HG02763 (cell line): ENCODE results near the gene CTIF.
"Not testable (repeated sequence)": the region's sequence is repeated elsewhere in the genome, so short reads cannot be mapped to it uniquely, and the experiment has no call there.

Experiments used
- ATAC-seq: cut with Tn5 transposase; IDR thresholded peaks from one replicate; pipeline ENCODE4 v1.9.1; 2021; ENCODE audit warnings: mild to moderate bottlenecking, moderate library complexity; ENCODE audit not compliant: unreplicated experiment

The CTIF gene

DNA sequence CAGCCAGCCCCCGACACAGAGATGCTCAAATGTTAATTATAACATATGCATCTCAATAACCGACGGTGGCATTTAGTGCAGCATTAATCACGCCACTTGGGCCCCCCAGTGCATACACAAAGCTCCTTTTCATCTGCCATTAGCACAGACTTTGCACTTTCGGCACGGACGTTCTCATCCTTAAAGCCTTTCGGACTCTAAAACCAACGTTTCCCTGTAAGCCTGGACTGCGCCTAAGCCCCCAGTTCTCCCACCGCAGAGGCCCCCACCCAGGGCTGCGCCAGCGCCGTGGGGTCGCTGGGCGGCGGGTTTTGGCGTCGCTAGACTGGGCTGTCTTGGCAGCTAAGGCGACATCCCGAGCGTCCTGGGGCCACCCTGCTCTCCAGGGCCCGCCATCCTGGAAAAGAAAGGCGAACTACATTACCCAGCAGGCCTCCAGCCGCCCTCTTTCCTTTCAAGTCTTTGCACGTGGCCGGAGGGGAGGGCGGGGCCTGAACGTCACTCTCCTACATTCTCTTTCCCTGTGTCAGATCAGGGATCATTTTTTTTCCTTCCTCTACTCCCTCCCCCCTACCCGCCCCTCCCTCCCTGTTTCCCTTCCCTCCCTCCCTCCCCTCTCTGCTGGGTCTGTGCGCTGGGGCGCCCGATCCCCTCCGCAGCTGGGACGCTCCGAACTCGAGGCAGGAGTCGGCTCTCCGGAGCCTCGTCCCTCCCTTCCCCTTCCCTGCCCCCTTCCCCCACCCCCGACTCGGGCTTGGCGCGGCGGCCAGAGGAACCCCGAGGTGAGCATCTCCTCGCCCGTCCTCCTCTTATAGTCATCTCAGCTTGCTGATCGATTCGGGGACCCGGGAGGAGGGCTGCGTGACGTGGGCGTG is at the start of gene CTIF:
CTIF (plus strand) TSS at position 501 of the 875 bp plus-strand sequence. CDS start 80,535 bp downstream, outside the sequence.
- ATAC-seq, result peak; percentile 86

GRCh38 chr18:48490641-48491293 is 48.1 kb upstream of the CTIF start:
- ATAC-seq, result no peak

DNA sequence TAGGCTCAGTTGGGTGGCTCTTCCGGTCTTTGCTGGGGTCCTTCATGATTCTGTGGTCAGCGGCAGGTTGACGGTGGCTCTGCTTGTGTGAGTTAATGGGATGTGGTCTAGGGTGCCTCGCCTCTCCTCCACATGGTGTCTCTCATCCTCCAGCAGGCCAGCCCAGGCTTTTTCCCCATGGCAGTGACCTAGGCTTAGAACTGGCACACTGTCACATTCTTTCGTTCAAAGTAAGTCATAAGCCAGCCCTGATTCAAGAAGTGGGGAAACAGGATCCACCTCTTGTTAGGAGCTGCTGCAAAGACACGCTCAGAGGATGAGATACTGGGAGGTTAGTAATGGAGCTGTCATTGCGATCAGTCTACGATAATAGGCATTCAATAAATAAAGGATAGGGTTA is 46.0 kb upstream of the CTIF start:
- no peak for ATAC-seq

DNA sequence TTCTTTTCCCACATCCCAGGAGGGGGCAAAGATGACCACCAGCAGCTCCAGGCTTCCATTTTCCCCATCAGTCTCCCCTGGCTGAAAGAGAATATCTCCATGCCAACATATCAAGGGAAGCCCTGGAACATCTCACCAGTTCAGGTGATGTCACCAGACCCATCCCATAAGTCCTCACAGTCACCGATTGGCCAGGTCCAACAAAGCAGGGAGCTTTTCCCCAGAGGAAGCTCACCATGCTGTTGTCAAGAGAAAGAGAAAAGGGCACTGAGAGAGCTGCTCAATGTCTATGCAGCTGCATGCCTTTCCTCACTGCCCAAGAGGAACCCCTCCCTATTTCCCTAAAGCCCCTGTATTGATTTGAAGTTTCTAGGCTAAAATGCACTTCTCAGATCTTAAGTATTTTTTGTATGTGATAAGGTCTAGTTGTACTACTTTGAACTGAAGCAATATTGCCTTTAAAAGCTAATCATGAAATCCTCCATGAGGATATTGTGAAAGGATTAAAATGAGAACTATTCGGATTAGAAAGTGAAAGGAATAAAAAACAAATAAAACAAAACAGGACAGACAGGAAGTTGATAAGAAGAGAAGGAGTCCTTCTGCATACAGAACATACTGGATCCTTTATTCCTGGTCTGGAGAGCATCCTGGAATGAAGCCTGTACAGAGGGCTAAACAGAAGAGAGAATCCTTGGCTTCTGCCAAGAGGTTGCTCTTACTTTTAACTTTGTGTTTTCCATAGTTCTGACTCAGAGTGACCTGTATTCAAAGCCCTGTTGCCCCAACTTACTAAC is 45.2 kb upstream of the CTIF start:
- ATAC-seq, result no peak

DNA sequence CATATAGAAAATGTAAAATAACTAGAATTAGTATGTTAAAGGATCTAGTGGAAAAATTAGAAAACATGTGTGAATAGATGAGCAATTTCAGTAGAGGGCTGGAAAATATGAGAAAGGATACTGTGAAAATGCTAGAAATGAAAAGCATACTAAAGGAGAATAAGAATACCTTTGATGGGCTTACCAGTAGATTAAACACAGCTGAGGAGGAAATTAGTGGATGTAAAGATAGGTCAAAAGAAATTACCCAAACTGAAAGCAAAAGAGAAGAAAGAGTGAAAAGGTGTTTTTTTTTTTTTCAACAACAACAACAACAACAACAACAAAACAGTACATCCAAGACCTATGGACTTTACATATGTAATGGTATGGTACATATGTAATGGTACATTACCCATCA is 41.0 kb upstream of the CTIF start:
- no peak for ATAC-seq

DNA sequence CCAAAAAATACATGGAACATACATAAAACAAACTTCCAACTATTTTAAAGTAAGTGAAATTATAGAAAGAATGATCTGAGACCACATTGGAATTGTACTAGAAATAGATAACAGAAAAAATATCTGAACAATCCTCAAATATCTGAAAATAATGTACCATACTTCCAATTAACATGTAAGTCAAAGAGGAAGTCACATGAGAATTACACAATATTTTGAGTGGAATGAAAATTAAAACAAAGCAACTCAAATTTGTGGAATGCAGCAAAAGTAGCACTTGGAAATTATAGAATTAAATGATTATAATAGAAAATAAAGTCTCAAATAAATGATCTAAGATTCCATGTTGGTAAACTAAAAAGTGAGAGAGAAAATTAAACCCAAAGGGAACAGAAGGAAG is 38.3 kb upstream of the CTIF start:
- ATAC-seq, result no peak

GRCh38 chr18:48502906-48503305 is 35.9 kb upstream of the CTIF start:
- ATAC-seq, result no peak

DNA sequence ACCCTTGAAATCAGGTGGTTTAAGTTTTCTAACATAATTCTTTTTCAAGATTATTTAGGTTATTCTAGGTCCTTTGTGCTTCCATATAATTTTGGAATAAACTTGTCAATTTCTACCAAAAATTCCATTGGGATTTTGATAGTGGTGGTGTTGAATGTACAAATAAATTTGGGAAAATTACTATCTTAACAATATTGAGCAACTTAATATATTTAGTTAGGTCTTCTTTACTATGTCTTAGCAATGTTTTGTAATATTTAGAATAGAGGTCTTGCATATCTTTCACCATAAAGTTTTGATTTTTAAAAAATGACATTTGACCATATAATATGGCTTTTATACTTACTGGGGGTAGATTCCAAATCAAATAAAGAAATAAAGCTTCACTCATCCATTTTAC is 34.0 kb upstream of the CTIF start:
- no peak for ATAC-seq

- ATAC-seq, result not testable (repeated sequence)
These were observed 31.8 kb upstream of the CTIF start for GRCh38 chr18:48506983-48507568.

DNA sequence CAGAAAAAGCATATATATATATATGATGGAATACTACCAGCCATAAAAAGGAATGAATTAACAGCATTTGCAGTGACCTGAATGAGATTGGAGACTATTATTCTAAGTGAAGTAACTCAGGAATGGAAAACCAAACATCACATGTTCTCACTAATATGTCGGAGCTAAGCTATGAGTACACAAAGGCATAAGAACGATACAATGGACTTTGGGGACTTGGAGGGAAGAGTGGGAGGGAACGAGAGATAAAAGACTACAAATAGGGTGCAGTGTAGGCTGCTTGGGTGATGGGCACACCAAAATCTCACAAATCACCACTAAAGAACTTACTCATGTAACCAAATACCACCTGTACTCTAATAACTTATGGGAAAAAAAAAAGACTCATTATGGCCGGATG is 26.3 kb upstream of the CTIF start:
- not testable (repeated sequence) for ATAC-seq

GRCh38 chr18:48514786-48515185 is 24.0 kb upstream of the CTIF start:
- ATAC-seq, result no peak

- no peak for ATAC-seq
These were observed 21.8 kb upstream of the CTIF start for GRCh38 chr18:48517048-48517447.

GRCh38 chr18:48519431-48520100 is 19.3 kb upstream of the CTIF start:
- ATAC-seq, result no peak

GRCh38 chr18:48521723-48522122 is 17.1 kb upstream of the CTIF start:
- no peak for ATAC-seq

GRCh38 chr18:48525671-48526070 is 13.2 kb upstream of the CTIF start:
- no peak for ATAC-seq

- ATAC-seq, result no peak
These were observed 11.4 kb upstream of the CTIF start for GRCh38 chr18:48527461-48527860.

- no peak for ATAC-seq
These were observed 10.0 kb upstream of the CTIF start for GRCh38 chr18:48528861-48529260.

DNA sequence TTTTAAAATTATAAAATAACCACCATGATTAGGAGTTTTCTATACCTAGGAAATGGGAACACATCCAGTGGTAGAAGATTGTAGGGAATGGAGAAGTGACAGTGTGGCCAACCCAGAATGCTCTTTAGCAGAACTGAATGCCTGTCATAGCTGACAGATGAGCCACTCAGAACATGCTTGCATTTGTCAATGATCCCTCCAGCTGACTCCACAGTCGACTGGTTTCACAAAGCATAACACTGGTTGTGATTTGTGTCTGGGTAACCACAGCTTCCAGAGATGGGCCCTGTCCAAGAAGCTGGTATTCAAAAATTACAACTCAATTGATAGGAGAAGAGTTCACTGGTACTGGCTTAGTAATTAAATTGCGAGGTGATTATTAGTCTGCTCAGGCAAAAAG is 9.0 kb upstream of the CTIF start:
- no peak for ATAC-seq

- no peak for ATAC-seq
These were observed 8.3 kb upstream of the CTIF start for GRCh38 chr18:48530399-48531081.

DNA sequence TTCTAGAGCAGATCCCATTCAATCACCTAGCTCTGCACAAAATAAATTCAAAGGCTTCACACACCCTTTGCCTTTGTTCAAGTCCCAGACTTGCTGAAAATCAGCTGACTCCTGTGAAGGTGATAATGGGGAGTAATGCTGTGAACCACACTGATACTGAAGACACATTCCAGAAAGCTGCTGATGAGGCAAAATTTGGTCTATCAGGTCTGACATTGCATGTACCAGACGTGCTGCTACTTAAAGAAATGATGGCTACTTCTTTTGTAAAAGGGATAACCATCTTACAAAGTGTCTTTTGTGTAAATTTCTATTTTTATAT is 7.8 kb upstream of the CTIF start:
- ATAC-seq, result no peak
